GM20431 (cell line): ENCODE data around the gene CTTNBP2.

ENCODE experiments used
- in situ Hi-C: fragments of 300-500 bp; cut with MseI, MboI; formaldehyde crosslinking; loops from one replicate; pipeline ENCODE4 v1.15.0; 2020; ENCODE audit warnings: low sequenced_read_pairs; ENCODE audit not compliant: unreplicated experiment

Gene CTTNBP2

DNA sequence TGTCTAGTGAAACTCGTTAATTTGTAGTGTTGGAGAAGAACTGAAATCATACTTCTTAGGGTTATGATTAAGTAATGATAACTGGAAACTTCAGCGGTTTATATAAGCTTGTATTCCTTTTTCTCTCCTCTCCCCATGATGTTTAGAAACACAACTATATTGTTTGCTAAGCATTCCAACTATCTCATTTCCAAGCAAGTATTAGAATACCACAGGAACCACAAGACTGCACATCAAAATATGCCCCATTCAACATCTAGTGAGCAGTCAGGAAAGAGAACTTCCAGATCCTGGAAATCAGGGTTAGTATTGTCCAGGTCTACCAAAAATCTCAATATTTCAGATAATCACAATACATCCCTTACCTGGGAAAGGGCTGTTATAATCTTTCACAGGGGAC, 205.8 kb downstream of the CTTNBP2 start:
- in situ Hi-C loops: no loop called here

GRCh38 chr7:117666689-117667088, 206.6 kb downstream of the CTTNBP2 start:
- in situ Hi-C loops: no loop called here

GRCh38 chr7:117666031-117666430, 207.2 kb downstream of the CTTNBP2 start:
- in situ Hi-C loops: no loop called here

GRCh38 chr7:117665368-117665767, 207.9 kb downstream of the CTTNBP2 start:
- in situ Hi-C loops: no loop called here

GRCh38 chr7:117664047-117664446, 209.2 kb downstream of the CTTNBP2 start:
- in situ Hi-C loops: no loop called here

DNA sequence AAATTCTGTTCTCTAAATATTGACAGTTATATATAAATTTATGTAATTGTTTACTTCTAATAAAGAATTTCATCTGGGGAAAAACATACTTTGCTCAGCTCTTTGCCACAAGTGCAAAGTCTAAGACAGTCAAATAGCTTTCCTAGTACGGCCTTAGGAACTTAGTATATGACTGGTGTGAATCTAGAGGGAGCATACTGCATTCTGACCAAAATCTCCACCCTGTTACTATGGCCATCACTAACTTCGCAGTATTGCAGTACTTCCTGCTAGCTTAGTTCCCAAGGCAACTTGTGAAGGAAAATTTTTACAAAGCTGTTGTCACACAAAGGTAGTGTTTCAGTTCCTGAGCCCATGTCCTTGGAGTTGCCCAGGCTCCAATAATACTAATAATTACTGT, 211.9 kb downstream of the CTTNBP2 start:
- in situ Hi-C loops: no loop called here
